Trophoblast cell (in vitro differentiated cells and primary cell): ENCODE measurements around the gene CDAN1.

Experiments
- DNase-seq, 2 donors: peaks; one replicate each; pipeline ENCODE4 v3.0.0-alpha.2; 2016
- H2AFZ ChIP-seq: 2 replicates; pipeline ENCODE4 v1.6.1; 2013; ENCODE audit warnings: low read length, moderate library complexity, mild to moderate bottlenecking; ENCODE audit not compliant: insufficient read depth, poor library complexity
- H2AK5ac ChIP-seq: 2 replicates; pipeline ENCODE4 v1.6.1; 2013; ENCODE audit warnings: mild to moderate bottlenecking, low read length
- H2BK120ac ChIP-seq: 2 replicates; pipeline ENCODE4 v1.6.1; 2013; ENCODE audit warnings: low read length, mild to moderate bottlenecking, moderate library complexity; ENCODE audit not compliant: insufficient read depth, poor library complexity
- H2BK12ac ChIP-seq: 2 replicates; pipeline ENCODE4 v1.6.1; 2013; ENCODE audit warnings: mild to moderate bottlenecking, low read length, moderate library complexity
- H2BK5ac ChIP-seq: 2 replicates; pipeline ENCODE4 v1.6.1; 2013; ENCODE audit warnings: low read length, low read depth, moderate library complexity, mild to moderate bottlenecking; ENCODE audit not compliant: poor library complexity
- H3K14ac ChIP-seq: 2 replicates; pipeline ENCODE4 v1.6.1; 2013; ENCODE audit warnings: mild to moderate bottlenecking, low read length
- H3K18ac ChIP-seq: 2 replicates; pipeline ENCODE4 v1.6.1; 2013; ENCODE audit warnings: mild to moderate bottlenecking, low read length
- H3K23ac ChIP-seq: 2 replicates; pipeline ENCODE4 v1.6.1; 2013; ENCODE audit warnings: low read length
- H3K27ac ChIP-seq: 2 replicates; pipeline ENCODE4 v1.5.1; 2013; ENCODE audit warnings: low read depth, mild to moderate bottlenecking, inconsistent platforms, low read length, moderate library complexity
- H3K27me3 ChIP-seq: 2 replicates; pipeline ENCODE4 v1.6.1; 2013; ENCODE audit warnings: inconsistent platforms, mild to moderate bottlenecking, low read length, moderate library complexity; ENCODE audit not compliant: insufficient read depth
- H3K36me3 ChIP-seq, 2 experiments: 1 replicate in 1 of 2; 2 replicates in 1 of 2; pipeline ENCODE4 v1.6.1; 2013; ENCODE audit warnings: low read length in 2 of 2, mild to moderate bottlenecking in 2 of 2, moderate library complexity in 1 of 2; ENCODE audit not compliant: insufficient read depth in 2 of 2, control insufficient read depth in 1 of 2
- H3K4ac ChIP-seq: 2 replicates; pipeline ENCODE4 v1.6.1; 2013; ENCODE audit warnings: low read depth, mild to moderate bottlenecking, low read length, moderate library complexity
- H3K4me1 ChIP-seq, 2 experiments: 1 replicate in 1 of 2; 2 replicates in 1 of 2; pipeline ENCODE4 v1.6.1; 2013; ENCODE audit warnings: low read length in 2 of 2, mild to moderate bottlenecking in 2 of 2, moderate library complexity in 1 of 2; ENCODE audit not compliant: insufficient read depth in 2 of 2, control insufficient read depth in 1 of 2
- H3K4me2 ChIP-seq: 2 replicates; pipeline ENCODE4 v1.6.1; 2013; ENCODE audit warnings: inconsistent platforms, mild to moderate bottlenecking, low read length, moderate library complexity
- H3K4me3 ChIP-seq: 2 replicates; pipeline ENCODE4 v1.5.1; 2013; ENCODE audit warnings: mild to moderate bottlenecking, low read depth, low read length, inconsistent platforms
- H3K79me1 ChIP-seq: one replicate; pipeline ENCODE4 v1.6.1; 2013; ENCODE audit warnings: low read length
- H3K79me2 ChIP-seq: 2 replicates; pipeline ENCODE4 v1.6.1; 2013; ENCODE audit warnings: low read length, mild to moderate bottlenecking; ENCODE audit not compliant: control insufficient read depth, insufficient read depth, poor library complexity
- H3K9ac ChIP-seq: 2 replicates; pipeline ENCODE4 v1.6.1; 2013; ENCODE audit warnings: mild to moderate bottlenecking, low read length
- H3K9me3 ChIP-seq: 2 replicates; pipeline ENCODE4 v1.6.1; 2013; ENCODE audit warnings: low read depth, mild to moderate bottlenecking, control low read depth, inconsistent platforms, low read length; ENCODE audit not compliant: insufficient read depth
- H4K12ac ChIP-seq: 2 replicates; pipeline ENCODE4 v1.6.1; 2013; ENCODE audit warnings: low read depth, mild to moderate bottlenecking, low read length, moderate library complexity
- H4K8ac ChIP-seq: 2 replicates; pipeline ENCODE4 v1.6.1; 2013; ENCODE audit warnings: low read depth, mild to moderate bottlenecking, low read length, moderate library complexity
- H4K91ac ChIP-seq: one replicate; pipeline ENCODE4 v1.6.1; 2013; ENCODE audit warnings: low read depth, mild to moderate bottlenecking, low read length, moderate library complexity
- WGBS: extraction: QIAGEN DNeasy Blood & Tissue Kit; methylation state at CpG from one replicate; pipeline ENCODE4 v1.1.7; 2013; ENCODE audit warnings: missing lambda C conversion rate; ENCODE audit not compliant: insufficient read length, insufficient coverage; ENCODE audit errors: extremely low coverage; 5-methylcytosine and 5-hydroxymethylcytosine counted together

Gene CDAN1

DNA sequence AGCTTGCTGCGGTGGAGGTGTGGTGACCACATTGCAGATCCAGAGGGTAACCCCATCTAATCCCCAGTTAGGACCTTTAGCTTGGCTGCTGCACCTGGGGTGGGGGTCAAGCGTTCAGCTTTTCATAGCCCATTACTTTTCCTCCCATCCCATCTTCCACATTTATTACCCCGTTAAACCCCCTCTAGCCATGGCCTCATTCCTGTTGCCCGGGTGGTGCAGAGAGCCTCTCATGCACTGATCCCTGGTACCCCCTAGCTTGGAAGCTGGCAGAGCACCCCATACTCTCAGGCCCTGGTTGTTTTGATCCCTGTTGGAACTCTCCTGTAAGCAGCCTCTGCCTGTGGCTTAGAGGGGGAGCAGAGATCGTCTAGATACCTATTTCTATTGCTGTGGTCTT, 20.8 kb downstream of the CDAN1 start:
- Histone ChIP-seq H3K14ac (no peak overlapping the region), H2AK5ac (no peak overlapping the region), H3K79me2 (no peaks in the 10 kb centered on the region), H3K27me3 (no peaks in the 10 kb centered on the region), H3K23ac (no peak overlapping the region), H4K91ac (no peak overlapping the region), H3K9me3 (peaks cover 2% of the 10 kb centered on the region), H3K36me3 (peaks cover 0 to 5% of the 10 kb centered on the region in 2 experiments), H4K12ac (no peak overlapping the region), H2AFZ (no peak overlapping the region), H2BK5ac (no peak overlapping the region), H3K18ac (no peak overlapping the region), H3K9ac (no peak overlapping the region), H4K8ac (no peak overlapping the region), H3K4me2 (no peak overlapping the region), H2BK120ac (no peak overlapping the region), H3K4me1 (no peaks in the 10 kb centered on the region), H3K27ac (no peak overlapping the region), H3K79me1 (no peaks in the 10 kb centered on the region), H2BK12ac (no peak overlapping the region), H3K4me3 (no peak overlapping the region), H3K4ac (no peak overlapping the region)
- DNase-seq, result no peak
- WGBS, result 100% methylated on average over 1 of the region's 5 CpGs

DNA sequence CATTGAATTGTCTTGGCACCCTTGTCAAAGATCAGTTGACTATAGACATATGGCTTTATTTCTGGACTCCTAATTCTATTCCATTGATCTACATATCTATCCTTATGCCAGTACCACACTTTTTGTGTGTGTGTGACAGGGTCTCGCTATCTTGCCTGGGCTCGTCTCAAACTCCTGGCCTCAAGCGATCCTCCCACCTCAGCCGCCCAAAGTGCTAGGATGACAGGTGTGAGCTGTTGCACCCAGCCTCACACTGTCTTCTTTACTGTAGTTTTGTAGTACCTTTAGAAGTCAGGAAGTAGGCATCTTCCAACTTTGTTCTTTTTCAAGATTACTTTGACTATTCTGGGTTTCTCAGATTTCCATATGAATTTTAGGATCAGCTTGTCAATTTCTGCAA, 24.3 kb downstream of the CDAN1 start:
- H3K14ac ChIP-seq, result no peak overlapping the region
- no peaks in the 10 kb centered on the region for H3K27me3 ChIP-seq
- H2AK5ac ChIP-seq, result no peak overlapping the region
- DNase-seq, result no peak
- no peak overlapping the region for H3K4me3 ChIP-seq
- H3K18ac ChIP-seq, result no peak overlapping the region
- no peak overlapping the region for H4K8ac ChIP-seq
- H2BK12ac ChIP-seq, result no peak overlapping the region
- H2BK5ac ChIP-seq, result no peak overlapping the region
- no CpG with 5 or more reads among the region's 4 CpGs for WGBS
- H3K36me3 ChIP-seq, result no peaks in the 10 kb centered on the region
- H2BK120ac ChIP-seq, result no peak overlapping the region
- H3K79me1 ChIP-seq, result no peaks in the 10 kb centered on the region
- no peak overlapping the region for H2AFZ ChIP-seq
- no peak overlapping the region for H3K4ac ChIP-seq
- no peaks in the 10 kb centered on the region for H3K4me1 ChIP-seq
- H3K27ac ChIP-seq, result no peak overlapping the region
- H4K91ac ChIP-seq, result no peak overlapping the region
- no peaks in the 10 kb centered on the region for H3K79me2 ChIP-seq
- no peak overlapping the region for H3K23ac ChIP-seq
- H4K12ac ChIP-seq, result no peak overlapping the region
- peaks cover 2% of the 10 kb centered on the region for H3K9me3 ChIP-seq
- H3K9ac ChIP-seq, result no peak overlapping the region
- H3K4me2 ChIP-seq, result no peak overlapping the region

DNA sequence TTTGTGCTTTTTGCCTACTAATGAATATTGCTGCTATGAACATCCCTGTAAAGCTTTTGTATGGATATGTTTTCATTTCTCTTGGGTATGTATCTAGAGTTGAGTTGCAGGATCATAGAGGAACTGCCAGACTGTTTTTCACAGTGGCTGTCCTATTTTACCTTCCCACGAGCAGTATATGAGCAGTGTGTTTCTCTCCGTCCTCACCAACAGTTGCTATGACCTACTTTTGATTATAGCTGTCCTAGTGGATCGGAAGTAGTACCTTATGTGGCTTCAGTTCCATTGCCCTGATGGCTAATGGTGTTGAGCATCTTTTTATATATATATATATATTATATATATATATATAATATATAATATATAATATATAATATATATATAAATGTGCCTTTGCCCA, 25.2 kb downstream of the CDAN1 start:
- Histone ChIP-seq H2BK12ac (no peak overlapping the region), H2BK120ac (no peak overlapping the region), H2AK5ac (no peak overlapping the region), H3K79me2 (no peaks in the 10 kb centered on the region), H4K8ac (no peak overlapping the region), H3K9ac (no peak overlapping the region), H4K12ac (no peak overlapping the region), H3K4me1 (no peaks in the 10 kb centered on the region), H3K27me3 (no peaks in the 10 kb centered on the region), H2BK5ac (no peak overlapping the region), H3K23ac (no peak overlapping the region), H3K18ac (no peak overlapping the region), H3K4ac (no peak overlapping the region), H3K36me3 (no peaks in the 10 kb centered on the region), H3K27ac (no peak overlapping the region), H3K4me2 (no peak overlapping the region), H3K4me3 (no peak overlapping the region), H2AFZ (no peak overlapping the region), H3K9me3 (peaks cover 2% of the 10 kb centered on the region), H3K79me1 (no peaks in the 10 kb centered on the region), H3K14ac (no peak overlapping the region), H4K91ac (no peak overlapping the region)
- no CpG with 5 or more reads among the region's 3 CpGs for WGBS
- DNase-seq, result no peak

DNA sequence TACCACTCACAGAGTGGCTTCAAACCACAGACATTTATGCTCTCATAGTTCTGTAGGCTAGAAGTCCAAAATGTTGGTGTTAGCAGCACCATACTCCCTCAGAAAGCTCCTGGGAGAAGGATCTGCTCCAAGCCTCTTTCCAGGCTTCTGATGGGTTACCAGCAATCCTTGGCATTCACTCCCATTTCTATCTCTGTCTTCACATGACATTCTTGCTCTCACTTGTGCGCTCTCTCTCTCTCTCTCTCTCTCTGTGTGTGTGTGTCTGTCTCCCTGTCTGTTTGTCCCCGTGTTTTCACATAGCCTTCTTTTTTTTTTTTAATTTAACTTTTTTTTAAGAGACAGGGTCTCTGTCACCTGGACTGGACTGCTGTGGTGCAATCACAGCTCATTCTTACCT, 26.3 kb downstream of the CDAN1 start:
- Histone ChIP-seq H3K79me1 (no peaks in the 10 kb centered on the region), H3K79me2 (no peaks in the 10 kb centered on the region), H3K9ac (no peak overlapping the region), H3K27ac (no peak overlapping the region), H3K23ac (no peak overlapping the region), H2AK5ac (no peak overlapping the region), H3K27me3 (no peaks in the 10 kb centered on the region), H4K8ac (no peak overlapping the region), H2AFZ (no peak overlapping the region), H3K4me1 (no peaks in the 10 kb centered on the region), H3K4me2 (no peak overlapping the region), H4K91ac (no peak overlapping the region), H2BK5ac (no peak overlapping the region), H3K18ac (no peak overlapping the region), H2BK120ac (no peak overlapping the region), H2BK12ac (no peak overlapping the region), H3K9me3 (no peaks in the 10 kb centered on the region), H3K4ac (no peak overlapping the region), H3K4me3 (no peak overlapping the region), H3K36me3 (no peaks in the 10 kb centered on the region), H4K12ac (no peak overlapping the region), H3K14ac (no peak overlapping the region)
- DNase-seq, result peak in 1 of 2 donors; percentile 7
- WGBS, result no CpG with 5 or more reads among the region's 2 CpGs
